IMR-90 (cell line): ENCODE results near the gene ARHGAP24. TPM values are rescaled to one million over a fixed set of nuclear protein-coding genes. Genes with fewer than 3 reads are reported as not detected.

Source experiments
- ATAC-seq: fragments of 200-7000 bp; cut with Tn5 transposase; 2 replicates; pipeline ENCODE4 v1.9.1; 2020; ENCODE audit warnings: low read depth, mild to moderate bottlenecking, moderate library complexity
- BruUV-seq: library from RNA; stranded (reverse); fragments of 400-500 nt; replicated peaks from 2 replicates; lab custom pipeline; 2021; lab: Mats Ljungman, UMichigan
- CTCF ChIA-PET: fragments of 300-600 bp; formaldehyde crosslinking; extraction: SDS; loops from one replicate; lab custom pipeline; 2021; ENCODE audit warnings: antibody characterized with exemption; lab: Yijun Ruan, JAX
- POLR2A ChIA-PET: fragments of 300-600 bp; sonication (Branson Sonifier 250); formaldehyde crosslinking; loops from one replicate; lab custom pipeline; 2022; ENCODE audit warnings: antibody characterized with exemption; ENCODE audit not compliant: unreplicated experiment; lab: Charles Lee
- DNase-seq: peaks from one replicate; pipeline ENCODE4 v3.0.0; 2013
- H2AFZ ChIP-seq: replicated peaks from 2 replicates; pipeline ENCODE3; 2013; ENCODE audit warnings: low read length, mild to moderate bottlenecking; ENCODE audit not compliant: poor library complexity
- H2AK5ac ChIP-seq: 2 replicates; pipeline ENCODE4 v1.6.1; 2013; ENCODE audit warnings: low read depth, low read length, inconsistent platforms
- H2AK9ac ChIP-seq: replicated peaks from 2 replicates; pipeline ENCODE3; 2013; ENCODE audit warnings: mild to moderate bottlenecking, low read depth, low read length, moderate library complexity; ENCODE audit not compliant: poor library complexity
- H2BK120ac ChIP-seq: 2 replicates; pipeline ENCODE4 v1.6.1; 2013; ENCODE audit warnings: low read depth, low read length, inconsistent platforms
- H2BK15ac ChIP-seq: 3 replicates; pipeline ENCODE4 v1.6.1; 2013; ENCODE audit warnings: low read depth, low read length, inconsistent platforms
- H2BK20ac ChIP-seq: 2 replicates; pipeline ENCODE4 v1.6.1; 2013; ENCODE audit warnings: low read depth, mild to moderate bottlenecking, inconsistent platforms, low read length, moderate library complexity
- H2BK5ac ChIP-seq: 2 replicates; pipeline ENCODE4 v1.6.1; 2013; ENCODE audit warnings: mild to moderate bottlenecking, low read depth, low read length, inconsistent platforms; ENCODE audit not compliant: poor library complexity, severe bottlenecking
- H3K14ac ChIP-seq: replicated peaks from 2 replicates; pipeline ENCODE4 v1.6.1; 2013; ENCODE audit warnings: low read depth, low read length, inconsistent platforms
- H3K18ac ChIP-seq: 2 replicates; pipeline ENCODE4 v1.6.1; 2013; ENCODE audit warnings: low read depth, low read length, control low read depth
- H3K23ac ChIP-seq: 2 replicates; pipeline ENCODE4 v1.6.1; 2013; ENCODE audit warnings: low read depth, low read length, inconsistent platforms
- H3K27ac ChIP-seq: 2 replicates; pipeline ENCODE4 v1.5.1; 2013; ENCODE audit warnings: mild to moderate bottlenecking, control low read depth, low read length; ENCODE audit not compliant: insufficient read depth
- H3K27me3 ChIP-seq: 2 replicates; pipeline ENCODE4 v1.6.1; 2013; ENCODE audit warnings: low read length; ENCODE audit not compliant: control insufficient read depth, insufficient read depth
- H3K36me3 ChIP-seq: 2 replicates; pipeline ENCODE4 v1.6.1; 2013; ENCODE audit warnings: low read length, mixed read lengths; ENCODE audit not compliant: control insufficient read depth, insufficient read depth
- H3K4ac ChIP-seq: 2 replicates; pipeline ENCODE4 v1.6.1; 2013; ENCODE audit warnings: low read depth, low read length, inconsistent platforms
- H3K4me1 ChIP-seq: 2 replicates; pipeline ENCODE4 v1.6.1; 2013; ENCODE audit warnings: low read length, mixed read lengths; ENCODE audit not compliant: control insufficient read depth, insufficient read depth
- H3K4me2 ChIP-seq: 2 replicates; pipeline ENCODE4 v1.6.1; 2013; ENCODE audit warnings: low read depth, mild to moderate bottlenecking, control low read depth, low read length, moderate library complexity
- H3K4me3 ChIP-seq: 2 replicates; pipeline ENCODE4 v1.5.1; 2013; ENCODE audit warnings: low read depth, mild to moderate bottlenecking, control low read depth, low read length, moderate library complexity; ENCODE audit not compliant: insufficient read depth
- H3K56ac ChIP-seq: 2 replicates; pipeline ENCODE4 v1.6.1; 2013; ENCODE audit warnings: low read length, inconsistent platforms; ENCODE audit not compliant: insufficient read depth; ENCODE audit errors: extremely low read depth
- H3K79me1 ChIP-seq, 2 experiments: 2 replicates each; pipeline ENCODE4 v1.6.1; 2013; ENCODE audit warnings: low read length in 2 of 2, inconsistent platforms in 1 of 2, low read depth in 1 of 2
- H3K9ac ChIP-seq: 2 replicates; pipeline ENCODE4 v1.6.1; 2013; ENCODE audit warnings: low read depth, low read length, control low read depth
- H3K9me1 ChIP-seq: 2 replicates; pipeline ENCODE4 v1.6.1; 2013; ENCODE audit warnings: low read length, inconsistent platforms; ENCODE audit not compliant: insufficient read depth
- H3K9me3 ChIP-seq: 2 replicates; pipeline ENCODE4 v1.6.1; 2013; ENCODE audit warnings: low read length; ENCODE audit not compliant: control insufficient read depth, insufficient read depth
- H4K20me1 ChIP-seq: 2 replicates; pipeline ENCODE4 v1.6.1; 2013; ENCODE audit warnings: low read length, inconsistent platforms; ENCODE audit not compliant: insufficient read depth
- H4K5ac ChIP-seq: 2 replicates; pipeline ENCODE4 v1.6.1; 2013; ENCODE audit warnings: mild to moderate bottlenecking, low read depth, low read length, control low read depth
- H4K8ac ChIP-seq, 2 experiments: 2 replicates each; pipeline ENCODE4 v1.6.1; 2013; ENCODE audit warnings: low read depth in 2 of 2, low read length in 2 of 2, control low read depth in 1 of 2, inconsistent platforms in 1 of 2
- H4K91ac ChIP-seq: 2 replicates; pipeline ENCODE4 v1.6.1; 2013; ENCODE audit warnings: low read depth, low read length, inconsistent platforms; ENCODE audit not compliant: insufficient read depth
- BHLHE40 ChIP-seq: fragments of 150-350 bp; IDR thresholded peaks from 2 replicates; pipeline ENCODE4 v1.6.1; 2016; ENCODE audit warnings: mild to moderate bottlenecking, low read depth, low read length
- CEBPB ChIP-seq: IDR thresholded peaks from 2 replicates; pipeline ENCODE4 v1.6.1; 2012; ENCODE audit warnings: low read depth, low read length, improper control_type of control experiment
- CHD1 ChIP-seq: IDR thresholded peaks from 2 replicates; pipeline ENCODE4 v1.6.1; 2012; ENCODE audit warnings: low read depth, low read length, improper control_type of control experiment
- CTCF ChIP-seq: conservative IDR thresholded peaks from 2 replicates; pipeline ENCODE4 v1.5.1; 2012; ENCODE audit warnings: mild to moderate bottlenecking, low read depth, low read length, improper control_type of control experiment
- FOS ChIP-seq: fragments of 150-350 bp; IDR thresholded peaks from 2 replicates; pipeline ENCODE4 v1.6.1; 2016; ENCODE audit warnings: low read depth, low read length
- MAFK ChIP-seq: IDR thresholded peaks from 2 replicates; pipeline ENCODE4 v1.6.1; 2012; ENCODE audit warnings: low read depth, low read length, improper control_type of control experiment
- MAZ ChIP-seq: IDR thresholded peaks from 2 replicates; pipeline ENCODE4 v1.6.1; 2012; ENCODE audit warnings: low read depth, mild to moderate bottlenecking, low read length, improper control_type of control experiment, moderate library complexity, borderline replicate concordance
- MXI1 ChIP-seq: IDR thresholded peaks from 2 replicates; pipeline ENCODE4 v1.6.1; 2012; ENCODE audit warnings: low read depth, mild to moderate bottlenecking, low read length, moderate library complexity, borderline replicate concordance
- NFE2L2 ChIP-seq: fragments of 150-350 bp; IDR thresholded peaks from 2 replicates; pipeline ENCODE4 v1.6.1; 2016; ENCODE audit warnings: low read depth, mild to moderate bottlenecking, low read length
- POLR2A ChIP-seq: IDR thresholded peaks from 2 replicates; pipeline ENCODE4 v1.6.1; 2012; ENCODE audit warnings: mild to moderate bottlenecking, low read depth, low read length
- RAD21 ChIP-seq: IDR thresholded peaks from 2 replicates; pipeline ENCODE4 v1.6.1; 2012; ENCODE audit warnings: low read length, improper control_type of control experiment
- RCOR1 ChIP-seq: IDR thresholded peaks from 2 replicates; pipeline ENCODE4 v1.6.1; 2012; ENCODE audit warnings: mild to moderate bottlenecking, low read length, improper control_type of control experiment; ENCODE audit not compliant: insufficient replicate concordance
- SMC3 ChIP-seq: fragments of 150-350 bp; IDR thresholded peaks from 2 replicates; pipeline ENCODE4 v1.6.1; 2016; ENCODE audit warnings: low read depth, mild to moderate bottlenecking, antibody characterized with exemption, low read length, moderate library complexity
- dilution Hi-C: fragments of 300-500 bp; cut with HindIII; formaldehyde crosslinking; loops from one replicate; pipeline ENCODE4 v1.14.3; 2018; ENCODE audit warnings: low sequenced_read_pairs; ENCODE audit not compliant: unreplicated experiment
- in situ Hi-C: fragments of 300-500 bp; cut with MboI; formaldehyde crosslinking; loops from 3 replicates; pipeline ENCODE4 v1.14.3; 2019; ENCODE audit warnings: low sequenced_read_pairs, inconsistent platforms, mixed read lengths
- intact Hi-C: fragments of 100-400 bp; cut with micrococcal nuclease; formaldehyde crosslinking; loops from 2 replicates; pipeline ENCODE4 v1.10.0; 2022
- polyA plus RNA-seq, 3 experiments: library from polyadenylated mRNA; depleted of rRNA; stranded (reverse); fragments of >200 nt; gene quantifications; 2 replicates each; pipeline ENCODE4 v1.2.3, GENCODE V29; 2012; ENCODE audit warnings: low replicate concordance in 1 of 3
- total RNA-seq: library from RNA; depleted of rRNA; stranded (reverse); fragments of >200 nt; gene quantifications from 2 replicates; pipeline ENCODE4 v1.2.3, GENCODE V29; 2012
- TF ChIP-seq, protein P1 (sequence below): fragments of 150-350 bp; IDR thresholded peaks from 2 replicates; pipeline ENCODE4 v1.6.1; 2017; ENCODE audit warnings: mild to moderate bottlenecking, antibody characterized with exemption, low read length, low read depth

Gene ARHGAP24
- total and polyA plus RNA-seq, 2 of the 4 experiments (the other 2 are of a cell fraction), result 11.9 to 24.0 TPM

DNA sequence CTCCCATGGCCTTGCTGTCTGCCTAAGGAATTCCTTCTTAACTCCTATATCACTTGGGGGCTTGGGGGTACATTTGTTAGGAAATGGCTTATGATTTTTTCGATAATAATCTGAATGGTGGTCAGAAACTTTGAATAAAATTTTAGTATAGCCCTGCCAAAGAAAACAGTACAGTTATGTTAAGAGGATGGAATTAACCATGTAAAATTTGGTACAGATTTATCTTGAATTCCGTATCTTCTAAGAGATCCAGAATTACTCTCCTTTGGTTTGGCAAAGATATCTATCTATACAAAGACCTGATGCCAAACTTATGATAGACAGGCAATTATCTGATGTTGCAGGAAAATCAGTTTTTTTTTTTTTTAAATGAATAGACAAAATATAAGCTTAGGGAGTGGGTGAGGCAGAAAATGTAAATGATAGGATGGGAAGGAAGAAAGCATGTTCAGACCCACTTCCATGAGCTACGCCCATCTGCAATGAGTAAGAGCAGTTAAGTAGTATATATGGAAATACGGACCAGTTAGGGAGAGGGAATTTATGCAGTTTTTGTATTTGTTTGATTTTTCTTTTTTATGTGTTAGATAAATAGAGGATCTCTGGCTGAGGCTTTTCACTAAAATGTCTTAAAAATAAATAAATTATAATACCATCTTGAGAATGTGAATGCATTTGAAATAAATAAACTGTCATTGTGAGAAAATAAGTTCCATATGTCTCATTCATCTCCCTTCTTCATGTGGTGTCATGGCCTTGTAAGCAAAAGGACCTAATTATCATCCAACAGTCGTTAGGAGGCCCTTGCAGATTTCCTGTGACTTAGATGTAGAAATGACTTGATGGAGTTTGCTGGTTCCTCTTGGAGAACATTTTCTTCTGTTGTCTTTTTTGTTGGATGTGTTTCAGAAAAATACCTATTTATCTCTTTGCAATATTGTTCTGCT lies 389.6 kb downstream of the ARHGAP24 start (continued):
- no peak for TF ChIP-seq MXI1

DNA sequence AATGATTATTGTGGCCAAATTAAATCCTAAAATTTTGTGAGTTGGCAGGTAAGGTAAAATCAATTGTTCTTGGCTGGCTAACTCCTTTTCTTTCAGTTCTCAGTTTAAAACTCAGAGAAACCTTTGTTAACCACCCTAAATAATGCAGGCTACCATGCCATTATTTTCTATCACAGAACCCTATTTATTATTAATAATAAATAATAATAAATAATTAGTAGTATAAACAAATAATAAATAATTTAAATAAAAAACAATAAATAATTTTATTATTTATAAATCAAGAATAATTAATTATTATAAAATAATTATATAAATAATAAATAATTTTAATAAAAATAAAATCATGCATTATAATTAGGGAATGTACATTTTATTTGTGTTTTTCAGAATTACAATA lies 390.3 kb downstream of the ARHGAP24 start:
- H2AFZ ChIP-seq, result no peak overlapping the region
- in situ Hi-C loops, result no loop called here
- H3K4me3 ChIP-seq, result no peak overlapping the region
- H2BK120ac ChIP-seq, result no peak overlapping the region
- H3K9me1 ChIP-seq, result peaks cover 4% of the 10 kb centered on the region
- H3K36me3 ChIP-seq, result no peaks in the 10 kb centered on the region
- peaks cover 16 to 51% of the 10 kb centered on the region in 2 experiments; a peak in 3 of 4 replicates for H3K79me1 ChIP-seq
- no peaks in the 10 kb centered on the region for H3K27me3 ChIP-seq
- H4K20me1 ChIP-seq, result peaks cover 3% of the 10 kb centered on the region; the same call in 1 of the 2 replicates
- intact Hi-C loops, result no loop called here
- DNase-seq (no peak), ATAC-seq (no peak)
- no peak overlapping the region for H3K14ac ChIP-seq
- no peak overlapping the region for H4K5ac ChIP-seq
- no peak overlapping the region for H2AK9ac ChIP-seq
- no peak overlapping the region for H3K18ac ChIP-seq
- H3K9me3 ChIP-seq, result no peaks in the 10 kb centered on the region
- H3K4ac ChIP-seq, result no peak overlapping the region
- H2BK5ac ChIP-seq, result no peak overlapping the region
- no TSS peak for BruUV-seq
- no peak overlapping the region for H4K8ac ChIP-seq
- H2BK20ac ChIP-seq, result no peak overlapping the region
- no peak overlapping the region for H3K23ac ChIP-seq
- H3K27ac ChIP-seq, result no peak overlapping the region
- no peak overlapping the region for H3K56ac ChIP-seq
- peaks cover 5% of the 10 kb centered on the region; the same call in 1 of the 2 replicates for H3K4me1 ChIP-seq
- dilution Hi-C loops, result no loop called here
- no peak overlapping the region for H2AK5ac ChIP-seq
- CTCF ChIA-PET, result no interaction called here
- POLR2A ChIA-PET, result no interaction called here
- H2BK15ac ChIP-seq, result no peak overlapping the region
- no peak overlapping the region for H3K4me2 ChIP-seq
- no peak overlapping the region for H4K91ac ChIP-seq
- H3K9ac ChIP-seq, result no peak overlapping the region
- TF ChIP-seq, protein P1, sequence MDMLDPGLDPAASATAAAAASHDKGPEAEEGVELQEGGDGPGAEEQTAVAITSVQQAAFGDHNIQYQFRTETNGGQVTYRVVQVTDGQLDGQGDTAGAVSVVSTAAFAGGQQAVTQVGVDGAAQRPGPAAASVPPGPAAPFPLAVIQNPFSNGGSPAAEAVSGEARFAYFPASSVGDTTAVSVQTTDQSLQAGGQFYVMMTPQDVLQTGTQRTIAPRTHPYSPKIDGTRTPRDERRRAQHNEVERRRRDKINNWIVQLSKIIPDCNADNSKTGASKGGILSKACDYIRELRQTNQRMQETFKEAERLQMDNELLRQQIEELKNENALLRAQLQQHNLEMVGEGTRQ, result no peak
- no peak for TF ChIP-seq CTCF
- no peak for TF ChIP-seq CHD1
- TF ChIP-seq BHLHE40, result no peak
- no peak for TF ChIP-seq RCOR1
- no peak for TF ChIP-seq CEBPB
- no peak for TF ChIP-seq FOS
- TF ChIP-seq MAFK, result no peak
- TF ChIP-seq NFE2L2, result no peak
- no peak for TF ChIP-seq MXI1
- no peak for TF ChIP-seq SMC3
- TF ChIP-seq MAZ, result no peak
- TF ChIP-seq POLR2A, result no peak
- no peak for TF ChIP-seq RAD21
